ENCODE data around the gene SLC2A4.
A peak's percentile ranks its signal among the peaks of the same experiment; 100 is the strongest.

SLC2A4 gene

DNA sequence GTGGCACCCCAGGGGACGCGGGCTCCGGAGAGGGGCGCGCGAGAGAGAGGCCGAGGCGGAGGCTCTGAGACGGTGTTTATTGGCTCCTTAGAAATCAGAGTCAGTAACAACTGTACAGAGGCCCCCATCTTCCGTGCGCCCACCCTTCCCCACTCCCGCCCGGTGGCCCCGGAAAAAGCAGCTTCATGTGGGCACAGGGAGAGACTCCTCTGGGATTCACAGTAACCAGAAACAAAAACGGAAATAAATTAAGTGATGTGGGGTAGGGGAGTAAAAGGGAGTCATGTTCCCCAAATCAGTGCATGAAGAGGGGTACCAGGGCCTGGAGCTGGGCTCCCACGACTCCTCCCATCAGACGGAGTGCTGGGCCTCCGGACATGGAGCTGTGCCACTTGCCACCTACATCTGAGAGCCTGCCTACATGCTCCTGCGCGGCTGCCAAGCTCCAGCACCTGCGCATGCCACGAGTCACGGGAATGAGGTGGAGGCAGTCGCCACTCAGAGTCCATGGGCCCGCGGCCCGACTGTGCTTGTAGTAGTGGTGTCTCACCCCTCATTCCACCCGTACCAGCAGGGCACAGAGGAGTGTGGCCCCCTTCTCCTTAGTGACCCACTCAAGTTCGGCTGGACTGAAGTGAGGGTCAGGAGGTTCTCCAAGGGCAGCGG, 34.2 kb downstream of the SLC2A4 start:
- Histone ChIP-seq H3K27me3 (ENCODE audit: insufficient read depth, poor library complexity, severe bottlenecking) (no peaks in the 10 kb centered on the region), H3K4me3 (replicated peaks; ENCODE audit: insufficient read depth, low read length) (peak overlapping the region; percentile 80), H3K27ac (replicated peaks) (peak overlapping the region; percentile 69)
- TF ChIP-seq GABPA (IDR thresholded peaks at IDR 0.05; ENCODE audit: low read depth) (no peak), SPI1 (IDR thresholded peaks at IDR 0.05; ENCODE audit: borderline replicate concordance, low read depth) (no peak), POLR2AphosphoS5 (IDR thresholded peaks at IDR 0.05; ENCODE audit: low read depth) (no peak)
- TF ChIP-seq, protein P1, sequence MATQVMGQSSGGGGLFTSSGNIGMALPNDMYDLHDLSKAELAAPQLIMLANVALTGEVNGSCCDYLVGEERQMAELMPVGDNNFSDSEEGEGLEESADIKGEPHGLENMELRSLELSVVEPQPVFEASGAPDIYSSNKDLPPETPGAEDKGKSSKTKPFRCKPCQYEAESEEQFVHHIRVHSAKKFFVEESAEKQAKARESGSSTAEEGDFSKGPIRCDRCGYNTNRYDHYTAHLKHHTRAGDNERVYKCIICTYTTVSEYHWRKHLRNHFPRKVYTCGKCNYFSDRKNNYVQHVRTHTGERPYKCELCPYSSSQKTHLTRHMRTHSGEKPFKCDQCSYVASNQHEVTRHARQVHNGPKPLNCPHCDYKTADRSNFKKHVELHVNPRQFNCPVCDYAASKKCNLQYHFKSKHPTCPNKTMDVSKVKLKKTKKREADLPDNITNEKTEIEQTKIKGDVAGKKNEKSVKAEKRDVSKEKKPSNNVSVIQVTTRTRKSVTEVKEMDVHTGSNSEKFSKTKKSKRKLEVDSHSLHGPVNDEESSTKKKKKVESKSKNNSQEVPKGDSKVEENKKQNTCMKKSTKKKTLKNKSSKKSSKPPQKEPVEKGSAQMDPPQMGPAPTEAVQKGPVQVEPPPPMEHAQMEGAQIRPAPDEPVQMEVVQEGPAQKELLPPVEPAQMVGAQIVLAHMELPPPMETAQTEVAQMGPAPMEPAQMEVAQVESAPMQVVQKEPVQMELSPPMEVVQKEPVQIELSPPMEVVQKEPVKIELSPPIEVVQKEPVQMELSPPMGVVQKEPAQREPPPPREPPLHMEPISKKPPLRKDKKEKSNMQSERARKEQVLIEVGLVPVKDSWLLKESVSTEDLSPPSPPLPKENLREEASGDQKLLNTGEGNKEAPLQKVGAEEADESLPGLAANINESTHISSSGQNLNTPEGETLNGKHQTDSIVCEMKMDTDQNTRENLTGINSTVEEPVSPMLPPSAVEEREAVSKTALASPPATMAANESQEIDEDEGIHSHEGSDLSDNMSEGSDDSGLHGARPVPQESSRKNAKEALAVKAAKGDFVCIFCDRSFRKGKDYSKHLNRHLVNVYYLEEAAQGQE (IDR thresholded peaks at IDR 0.05; ENCODE audit: insufficient replicate concordance, low read depth), result no peak
- TF ChIP-seq, protein P2, sequence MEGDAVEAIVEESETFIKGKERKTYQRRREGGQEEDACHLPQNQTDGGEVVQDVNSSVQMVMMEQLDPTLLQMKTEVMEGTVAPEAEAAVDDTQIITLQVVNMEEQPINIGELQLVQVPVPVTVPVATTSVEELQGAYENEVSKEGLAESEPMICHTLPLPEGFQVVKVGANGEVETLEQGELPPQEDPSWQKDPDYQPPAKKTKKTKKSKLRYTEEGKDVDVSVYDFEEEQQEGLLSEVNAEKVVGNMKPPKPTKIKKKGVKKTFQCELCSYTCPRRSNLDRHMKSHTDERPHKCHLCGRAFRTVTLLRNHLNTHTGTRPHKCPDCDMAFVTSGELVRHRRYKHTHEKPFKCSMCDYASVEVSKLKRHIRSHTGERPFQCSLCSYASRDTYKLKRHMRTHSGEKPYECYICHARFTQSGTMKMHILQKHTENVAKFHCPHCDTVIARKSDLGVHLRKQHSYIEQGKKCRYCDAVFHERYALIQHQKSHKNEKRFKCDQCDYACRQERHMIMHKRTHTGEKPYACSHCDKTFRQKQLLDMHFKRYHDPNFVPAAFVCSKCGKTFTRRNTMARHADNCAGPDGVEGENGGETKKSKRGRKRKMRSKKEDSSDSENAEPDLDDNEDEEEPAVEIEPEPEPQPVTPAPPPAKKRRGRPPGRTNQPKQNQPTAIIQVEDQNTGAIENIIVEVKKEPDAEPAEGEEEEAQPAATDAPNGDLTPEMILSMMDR (IDR thresholded peaks at IDR 0.05; ENCODE audit: insufficient read depth, low read length), result no peak
- DNase-seq (ENCODE audit: low read depth in 1 of 2, low spot score in 1 of 2), result no peak

DNA sequence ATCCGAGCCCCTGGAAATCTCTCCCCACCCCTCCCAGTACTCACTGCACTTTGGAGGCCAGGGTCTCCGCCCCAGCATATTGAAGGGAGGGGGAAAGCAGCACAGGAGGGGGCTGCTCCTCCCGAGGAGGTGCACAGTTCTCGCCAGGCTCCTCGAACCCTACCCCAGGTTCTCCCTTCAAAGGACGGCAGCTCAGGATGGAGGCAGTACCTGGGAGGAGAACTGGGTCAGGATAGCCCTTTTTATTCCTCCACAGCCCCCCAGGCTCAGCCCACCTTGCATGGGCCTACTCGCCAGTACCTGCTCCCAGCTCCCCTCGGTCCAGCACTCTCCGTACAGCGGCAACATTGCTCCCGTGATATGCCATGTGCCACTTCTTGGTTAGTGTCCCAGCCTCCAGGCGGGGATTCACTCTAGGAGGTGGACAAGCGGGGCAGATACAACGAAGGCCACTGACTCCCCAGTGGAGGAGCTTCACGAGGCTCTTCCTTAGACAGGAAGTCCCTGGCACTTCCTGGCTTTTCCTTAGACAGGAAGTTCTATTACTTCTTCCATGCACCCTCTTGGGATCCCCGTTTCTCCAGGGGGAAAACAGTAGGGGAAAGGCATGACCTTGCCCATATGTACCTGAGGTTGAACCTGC, 35.8 kb downstream of the SLC2A4 start:
- TF ChIP-seq SPI1 (IDR thresholded peaks at IDR 0.05; ENCODE audit: borderline replicate concordance, low read depth), result no peak
- TF ChIP-seq, protein P2 (IDR thresholded peaks at IDR 0.05; ENCODE audit: insufficient read depth, low read length), result no peak
- TF ChIP-seq GABPA (IDR thresholded peaks at IDR 0.05; ENCODE audit: low read depth), result no peak
- TF ChIP-seq, protein P1 (IDR thresholded peaks at IDR 0.05; ENCODE audit: insufficient replicate concordance, low read depth), result no peak
- no peak for TF ChIP-seq POLR2AphosphoS5 (IDR thresholded peaks at IDR 0.05; ENCODE audit: low read depth)
- Histone ChIP-seq H3K4me3 (replicated peaks; ENCODE audit: insufficient read depth, low read length) (no peak overlapping the region), H3K27ac (replicated peaks) (no peak overlapping the region), H3K27me3 (ENCODE audit: insufficient read depth, poor library complexity, severe bottlenecking) (no peaks in the 10 kb centered on the region)
- DNase-seq (ENCODE audit: low read depth in 1 of 2, low spot score in 1 of 2), result no peak

DNA sequence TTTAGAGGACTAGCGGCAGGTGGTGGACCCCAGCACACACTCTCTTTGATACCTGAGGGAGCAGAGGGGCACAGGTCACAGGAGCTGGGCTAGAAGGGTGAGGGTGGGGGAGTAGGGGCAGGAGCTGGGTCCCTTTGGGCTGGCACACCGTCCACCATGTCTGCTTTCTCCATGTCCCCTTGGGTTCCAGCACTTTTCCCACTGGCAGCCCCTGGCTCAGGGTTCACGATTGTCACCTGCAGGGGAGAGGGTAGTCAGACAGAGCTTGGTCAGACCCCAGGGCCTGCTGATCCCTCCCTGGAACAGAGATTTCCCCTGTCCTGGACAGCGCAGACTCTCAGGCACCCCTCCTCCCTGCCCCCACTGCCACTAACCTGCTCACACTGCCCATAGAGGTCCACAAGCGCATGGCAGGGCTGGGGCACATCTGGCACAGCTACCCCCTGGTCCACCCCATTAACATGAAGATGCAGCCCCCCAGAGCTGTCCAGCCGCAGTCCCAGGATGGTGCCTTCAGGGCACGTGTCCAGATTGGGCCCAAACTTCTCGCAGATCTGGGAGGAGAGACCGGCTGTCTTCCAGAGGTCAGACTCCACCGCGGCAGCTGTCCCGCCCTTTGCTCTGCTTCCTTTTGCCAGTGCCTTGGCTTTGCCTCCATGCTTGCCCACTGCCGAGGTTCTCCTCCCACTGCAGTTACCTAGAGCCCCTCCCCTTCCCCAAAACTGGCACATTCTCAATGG, 36.8 kb downstream of the SLC2A4 start:
- Histone ChIP-seq H3K27me3 (ENCODE audit: insufficient read depth, poor library complexity, severe bottlenecking) (no peaks in the 10 kb centered on the region), H3K4me3 (replicated peaks; ENCODE audit: insufficient read depth, low read length) (no peak overlapping the region), H3K27ac (replicated peaks) (no peak overlapping the region)
- TF ChIP-seq GABPA (IDR thresholded peaks at IDR 0.05; ENCODE audit: low read depth) (no peak), SPI1 (IDR thresholded peaks at IDR 0.05; ENCODE audit: borderline replicate concordance, low read depth) (no peak), POLR2AphosphoS5 (IDR thresholded peaks at IDR 0.05; ENCODE audit: low read depth) (no peak)
- TF ChIP-seq, protein P1 (IDR thresholded peaks at IDR 0.05; ENCODE audit: insufficient replicate concordance, low read depth), result no peak
- TF ChIP-seq, protein P2 (IDR thresholded peaks at IDR 0.05; ENCODE audit: insufficient read depth, low read length), result no peak
- no peak for DNase-seq (ENCODE audit: low read depth in 1 of 2, low spot score in 1 of 2)

All from HL-60 (cell line).